Measurements from ENCODE around the gene KRT6C. TPM values are rescaled to one million over a fixed set of nuclear protein-coding genes. Genes with fewer than 3 reads are reported as not detected.

The KRT6C gene
- not detected in 2 replicates for total RNA-seq

GRCh38 chr12:52473768-52474167 is at the start of gene KRT6C:
Gene KRT6C (minus strand): TSS chr12:52473805. CDS start chr12:52473737, 68 bp downstream.

GRCh38 chr12:52519826-52520662 is 46.4 kb upstream of the KRT6C start, which contains the start of gene KRT5:
Gene KRT5 (minus strand): TSS chr12:52520394. CDS start chr12:52520296, 98 bp downstream.

GRCh38 chr12:52493172-52493571 is 19.6 kb upstream of the KRT6C start, which contains the start of gene KRT6A:
Gene KRT6A (minus strand): TSS chr12:52493257. CDS start chr12:52493188, 69 bp downstream.

GRCh38 chr12:52452101-52452500 is 21.5 kb downstream of the KRT6C start, which contains the start of gene KRT6B:
Gene KRT6B (minus strand): TSS chr12:52452146. CDS start chr12:52452078, 68 bp downstream.

GRCh38 chr12:52434081-52434733 is 39.4 kb downstream of the KRT6C start, which contains the start of gene KRT75:
Gene KRT75 (minus strand): TSS chr12:52434371. CDS start chr12:52434304, 67 bp downstream.

Other genes starting within 250 kb of the KRT6C start
- 206 and 443 TPM in 2 replicates for gene KRT7, start 240.6 kb downstream of the KRT6C start, total RNA-seq
- gene KRT86, start 199.2 kb downstream of the KRT6C start, total RNA-seq = 0.13 TPM in 1 of 2 replicates, not detected in the other
- not detected in 2 replicates for gene KRT81, start 182.3 kb downstream of the KRT6C start, total RNA-seq
- not detected in 2 replicates for gene KRT83, start 152.4 kb downstream of the KRT6C start, total RNA-seq
- gene KRT85, start 106.3 kb downstream of the KRT6C start, total RNA-seq = not detected in 2 replicates
- gene KRT84, start 88.2 kb downstream of the KRT6C start, total RNA-seq = not detected in 2 replicates
- not detected in 2 replicates for gene KRT82, start 67.5 kb downstream of the KRT6C start, total RNA-seq
- gene KRT75, start 39.4 kb downstream of the KRT6C start, total RNA-seq = not detected in 2 replicates
- gene KRT6B, start 21.7 kb downstream of the KRT6C start, total RNA-seq = not detected in 2 replicates
- gene KRT6A, start 19.5 kb upstream of the KRT6C start, total RNA-seq = not detected in 2 replicates
- gene KRT5, start 46.6 kb upstream of the KRT6C start, total RNA-seq = not detected in 2 replicates
- not detected in 2 replicates for gene KRT71, start 79.3 kb upstream of the KRT6C start, total RNA-seq
- not detected in 2 replicates for gene KRT74, start 100.0 kb upstream of the KRT6C start, total RNA-seq
- not detected in 2 replicates for gene KRT72, start 127.7 kb upstream of the KRT6C start, total RNA-seq
- not detected in 2 replicates for gene KRT73, start 144.8 kb upstream of the KRT6C start, total RNA-seq
- gene KRT2, start 178.4 kb upstream of the KRT6C start, total RNA-seq = not detected in 2 replicates
- not detected in 2 replicates for gene KRT1, start 206.6 kb upstream of the KRT6C start, total RNA-seq
- not detected in 2 replicates for gene KRT77, start 229.7 kb upstream of the KRT6C start, total RNA-seq

All from thoracic aorta endothelial cell (primary cell).